Mucosa of stomach (tissue), 1 donor: ENCODE measurements around the gene INMT.

Source experiments
- H3K27me3 ChIP-seq: one replicate; pipeline ENCODE4 v1.7.0; 2013; ENCODE audit warnings: mild to moderate bottlenecking, low read length; ENCODE audit not compliant: control insufficient read depth, insufficient read depth
- H3K36me3 ChIP-seq: one replicate; pipeline ENCODE4 v1.7.0; 2013; ENCODE audit warnings: low read length; ENCODE audit not compliant: control insufficient read depth, insufficient read depth
- H3K4me1 ChIP-seq: one replicate; pipeline ENCODE4 v1.7.0; 2013; ENCODE audit warnings: mild to moderate bottlenecking, low read length; ENCODE audit not compliant: control insufficient read depth, insufficient read depth
- H3K4me3 ChIP-seq: one replicate; pipeline ENCODE4 v1.7.0; 2013; ENCODE audit warnings: low read length
- H3K9ac ChIP-seq: one replicate; pipeline ENCODE4 v1.7.0; 2013; ENCODE audit warnings: mild to moderate bottlenecking, low read length, moderate library complexity
- H3K9me3 ChIP-seq: one replicate; pipeline ENCODE4 v1.7.0; 2013; ENCODE audit warnings: mild to moderate bottlenecking, low read length, moderate library complexity; ENCODE audit not compliant: control insufficient read depth
- donor health status: Pancreatic carcinoma.

INMT gene

DNA sequence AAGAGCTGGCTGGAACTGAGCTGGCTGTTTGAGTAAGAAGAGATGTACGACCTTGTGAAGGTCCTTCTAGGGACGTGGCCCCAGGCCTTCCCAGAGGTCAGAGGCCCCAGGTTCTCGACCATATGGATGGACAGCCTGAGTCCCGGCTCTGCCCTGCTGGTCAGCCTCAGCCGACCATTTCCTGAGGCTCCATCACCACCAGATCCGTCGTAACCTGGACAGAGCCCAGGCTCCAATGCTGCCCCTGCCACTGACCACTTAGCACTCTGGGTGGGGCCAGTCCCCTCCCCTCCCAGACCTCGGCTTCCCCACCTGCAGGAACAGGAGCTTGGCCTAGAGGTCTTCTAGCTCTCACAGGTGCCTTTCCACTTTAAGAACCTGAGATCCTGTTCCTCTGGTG is 10.6 kb upstream of the INMT start:
- no peaks in the 10 kb centered on the region for H3K9me3 ChIP-seq
- H3K4me3 ChIP-seq, result no peak overlapping the region

GRCh38 chr7:30743371-30744074 is 8.4 kb upstream of the INMT start:
- H3K4me1 ChIP-seq, result no peaks in the 10 kb centered on the region
- H3K4me3 ChIP-seq, result no peak overlapping the region
- peaks cover 4% of the 10 kb centered on the region for H3K27me3 ChIP-seq
- H3K9me3 ChIP-seq, result no peaks in the 10 kb centered on the region
- no peaks in the 10 kb centered on the region for H3K36me3 ChIP-seq
- H3K9ac ChIP-seq, result no peak overlapping the region

More for the DNA sequence above, 10.6 kb upstream of the INMT start:
- peaks cover 4% of the 10 kb centered on the region for H3K27me3 ChIP-seq
- no peaks in the 10 kb centered on the region for H3K36me3 ChIP-seq
- no peak overlapping the region for H3K9ac ChIP-seq
- no peaks in the 10 kb centered on the region for H3K4me1 ChIP-seq

DNA sequence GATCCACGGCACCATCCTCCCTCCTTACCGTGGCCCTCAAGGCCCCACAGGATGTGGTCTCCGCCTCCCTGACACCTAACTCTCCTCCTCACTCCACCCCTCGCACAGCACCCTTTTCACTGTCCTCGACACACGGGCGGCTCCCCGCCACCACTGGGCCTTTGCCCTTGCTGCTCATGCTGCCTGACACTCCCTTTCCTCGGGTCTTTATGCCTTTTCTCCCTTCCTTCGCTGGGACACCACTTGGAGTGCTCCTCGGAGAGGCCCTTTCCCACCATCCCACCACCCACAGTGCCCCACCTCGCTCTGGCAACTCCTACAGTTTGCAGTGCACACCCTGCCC is 7.9 kb upstream of the INMT start:
- no peaks in the 10 kb centered on the region for H3K9me3 ChIP-seq
- no peak overlapping the region for H3K4me3 ChIP-seq
- H3K36me3 ChIP-seq, result no peaks in the 10 kb centered on the region
- no peaks in the 10 kb centered on the region for H3K4me1 ChIP-seq
- H3K27me3 ChIP-seq, result peaks cover 4% of the 10 kb centered on the region
- H3K9ac ChIP-seq, result no peak overlapping the region

- H3K36me3 ChIP-seq, result no peaks in the 10 kb centered on the region
- no peak overlapping the region for H3K4me3 ChIP-seq
- no peak overlapping the region for H3K9ac ChIP-seq
- no peaks in the 10 kb centered on the region for H3K4me1 ChIP-seq
- H3K9me3 ChIP-seq, result no peaks in the 10 kb centered on the region
- no peaks in the 10 kb centered on the region for H3K27me3 ChIP-seq
Observed at GRCh38 chr7:30745261-30745941, 6.5 kb upstream of the INMT start.

DNA sequence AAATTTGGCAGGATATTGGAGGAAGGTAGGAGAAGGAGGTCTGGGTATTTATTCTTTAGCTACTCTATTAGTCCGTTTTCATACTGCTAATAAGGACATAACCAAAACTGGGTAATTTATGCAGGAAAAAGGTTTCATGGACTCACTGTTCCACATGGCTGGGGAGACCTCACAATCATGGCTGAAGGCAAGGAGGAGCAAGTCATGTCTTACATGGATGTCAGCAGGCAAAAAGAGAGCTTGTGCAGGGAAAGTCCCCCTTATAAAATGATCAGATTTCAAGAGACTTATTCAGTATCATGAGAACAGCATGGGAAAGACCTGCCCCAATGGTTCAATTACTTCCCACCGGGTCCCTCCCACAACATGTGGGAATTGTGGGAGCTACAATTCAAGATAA is 1.9 kb upstream of the INMT start:
- Histone ChIP-seq H3K27me3 (no peaks in the 10 kb centered on the region), H3K9me3 (no peaks in the 10 kb centered on the region), H3K9ac (no peak overlapping the region), H3K4me3 (no peak overlapping the region), H3K4me1 (peaks cover 10% of the 10 kb centered on the region), H3K36me3 (no peaks in the 10 kb centered on the region)

GRCh38 chr7:30750683-30751650 is 968 bp upstream of the INMT start:
- H3K4me1 ChIP-seq, result peaks cover 10% of the 10 kb centered on the region

DNA sequence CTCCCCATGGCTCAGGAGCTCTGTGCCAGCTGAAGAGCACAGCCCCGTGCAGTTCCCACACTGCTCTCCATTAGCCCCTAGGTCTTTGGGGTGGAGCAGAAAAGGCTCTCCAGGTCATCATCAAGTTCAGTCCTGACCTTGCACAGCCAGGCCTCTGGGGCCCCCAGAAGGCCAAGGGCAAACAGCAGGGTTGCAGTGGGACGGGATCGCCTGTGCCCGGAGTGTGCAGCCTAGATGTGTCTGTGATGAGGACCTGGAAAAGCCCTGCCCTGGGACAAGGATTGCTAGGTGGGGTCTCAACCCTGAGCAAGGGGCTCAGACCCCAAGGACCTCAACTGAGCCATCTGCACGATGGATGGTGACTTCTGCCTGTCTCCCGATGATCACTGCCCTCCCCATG is 549 bp downstream of the INMT start:
- Histone ChIP-seq H3K36me3 (no peaks in the 10 kb centered on the region), H3K27me3 (no peaks in the 10 kb centered on the region), H3K4me3 (no peak overlapping the region), H3K4me1 (peaks cover 10% of the 10 kb centered on the region), H3K9ac (peak overlapping the region; percentile 19), H3K9me3 (no peaks in the 10 kb centered on the region)

More at GRCh38 chr7:30750683-30751650, 968 bp upstream of the INMT start:
- no peaks in the 10 kb centered on the region for H3K9me3 ChIP-seq
- H3K4me3 ChIP-seq, result no peak overlapping the region
- H3K36me3 ChIP-seq, result no peaks in the 10 kb centered on the region
- no peaks in the 10 kb centered on the region for H3K27me3 ChIP-seq
- no peak overlapping the region for H3K9ac ChIP-seq

DNA sequence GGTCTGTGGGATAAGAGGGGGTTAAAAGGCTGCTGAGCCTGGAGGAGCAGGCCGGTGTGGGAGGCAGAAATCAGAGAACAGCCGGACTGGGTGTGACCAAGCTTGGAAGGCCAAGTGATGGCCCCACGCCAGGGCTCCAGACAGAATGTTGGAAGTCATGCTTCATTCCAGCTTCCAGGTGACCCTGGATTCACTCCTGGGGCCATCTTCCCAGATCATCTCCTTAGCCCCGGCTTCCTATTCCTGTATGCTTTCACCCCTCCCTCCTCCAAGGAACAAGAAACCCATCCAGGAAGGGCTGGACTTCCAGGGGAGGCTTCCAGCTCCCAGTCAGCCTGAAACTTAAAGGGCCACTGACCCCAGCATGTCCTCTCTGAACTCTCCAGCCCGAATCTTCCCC is 1.0 kb downstream of the INMT start:
- Histone ChIP-seq H3K36me3 (no peaks in the 10 kb centered on the region), H3K9ac (peak overlapping the region; percentile 11), H3K4me3 (no peak overlapping the region), H3K9me3 (no peaks in the 10 kb centered on the region), H3K4me1 (peaks cover 10% of the 10 kb centered on the region), H3K27me3 (no peaks in the 10 kb centered on the region)

- H3K4me1 ChIP-seq, result peaks cover 10% of the 10 kb centered on the region
- no peak overlapping the region for H3K9ac ChIP-seq
- no peaks in the 10 kb centered on the region for H3K9me3 ChIP-seq
- no peaks in the 10 kb centered on the region for H3K27me3 ChIP-seq
- no peak overlapping the region for H3K4me3 ChIP-seq
- H3K36me3 ChIP-seq, result no peaks in the 10 kb centered on the region
Observed at GRCh38 chr7:30754315-30754877, 2.5 kb downstream of the INMT start.

DNA sequence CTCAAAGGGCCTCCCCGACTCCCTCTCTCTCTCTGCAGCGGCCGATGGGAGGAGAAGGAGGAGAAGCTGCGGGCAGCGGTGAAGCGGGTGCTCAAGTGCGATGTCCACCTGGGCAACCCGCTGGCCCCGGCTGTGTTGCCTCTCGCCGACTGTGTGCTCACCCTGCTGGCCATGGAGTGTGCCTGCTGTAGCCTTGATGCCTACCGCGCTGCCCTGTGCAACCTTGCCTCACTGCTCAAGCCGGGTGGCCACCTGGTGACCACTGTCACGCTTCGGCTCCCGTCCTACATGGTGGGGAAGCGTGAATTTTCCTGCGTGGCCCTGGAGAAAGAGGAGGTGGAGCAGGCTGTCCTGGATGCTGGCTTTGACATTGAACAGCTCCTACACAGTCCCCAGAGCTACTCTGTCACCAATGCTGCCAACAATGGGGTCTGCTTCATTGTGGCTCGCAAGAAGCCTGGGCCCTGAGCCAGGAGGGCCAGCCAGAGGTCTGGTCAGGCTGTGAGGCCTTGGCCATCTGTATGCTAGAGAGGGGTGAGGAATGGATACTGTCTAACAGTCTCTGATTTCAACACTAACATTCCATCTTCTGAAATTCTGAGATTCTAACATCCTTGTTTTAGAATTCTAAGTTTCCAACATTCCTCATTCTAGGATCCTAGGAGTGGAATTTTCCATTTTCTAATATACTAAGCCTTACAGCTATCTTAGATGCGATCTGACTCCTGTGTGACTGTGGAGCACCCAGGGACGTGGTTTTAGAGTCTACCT is 3.6 kb downstream of the INMT start:
- Histone ChIP-seq H3K9ac (no peak overlapping the region), H3K9me3 (no peaks in the 10 kb centered on the region), H3K4me3 (no peak overlapping the region), H3K4me1 (peaks cover 10% of the 10 kb centered on the region), H3K27me3 (peaks cover 4% of the 10 kb centered on the region), H3K36me3 (no peaks in the 10 kb centered on the region)

- H3K4me1 ChIP-seq, result peaks cover 10% of the 10 kb centered on the region
- no peak overlapping the region for H3K9ac ChIP-seq
- peaks cover 4% of the 10 kb centered on the region for H3K27me3 ChIP-seq
- no peaks in the 10 kb centered on the region for H3K9me3 ChIP-seq
- H3K4me3 ChIP-seq, result no peak overlapping the region
- H3K36me3 ChIP-seq, result no peaks in the 10 kb centered on the region
Observed at GRCh38 chr7:30757342-30757692, 5.4 kb downstream of the INMT start.
